NCI-H1436 (cell line): Measurements from ENCODE around the gene VAMP4.

Source experiments
- DNase-seq: peaks from one replicate; lab custom pipeline; 2025; lab: John Stamatoyannopoulos, UW

VAMP4 gene

DNA sequence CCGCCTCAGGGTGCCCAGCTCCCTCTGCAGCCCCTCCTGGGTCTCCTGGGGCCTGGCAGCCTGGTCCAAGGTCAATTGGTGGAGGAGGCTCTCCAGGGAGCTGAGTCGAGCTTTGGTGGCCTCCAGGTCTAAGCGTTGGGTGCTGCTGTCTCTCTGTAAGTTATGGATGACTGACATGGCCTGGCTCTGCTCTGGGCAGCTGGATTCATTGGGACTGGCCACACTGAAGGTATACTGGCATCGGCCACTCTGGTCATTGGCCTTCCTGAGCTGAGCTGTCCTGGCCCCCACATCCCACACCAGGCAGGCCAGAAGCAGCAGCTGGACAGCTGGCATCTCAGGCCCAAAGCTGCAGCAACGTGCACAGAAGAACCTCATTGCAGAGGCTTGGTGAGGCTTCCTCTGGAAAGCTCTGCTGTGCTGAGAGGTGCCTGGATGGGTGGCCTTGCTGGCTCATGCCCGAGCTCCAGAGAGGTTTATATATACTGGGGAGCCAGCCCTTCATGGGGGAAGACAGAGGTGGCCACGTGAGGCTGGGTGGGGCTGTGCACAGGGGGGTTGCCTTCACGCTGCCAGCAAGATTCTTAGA, 89.5 kb downstream of the VAMP4 start, which contains the start of gene MYOC:
Gene MYOC (minus strand): TSS at position 455 of the 589 bp plus-strand sequence. CDS start 77 bp downstream, at position 378.
- no peak for DNase-seq
